ENCODE results near the gene NALCN. TPM values are rescaled to one million over a fixed set of nuclear protein-coding genes. Genes with fewer than 3 reads are reported as not detected.

NALCN gene
- total and polyA plus RNA-seq, 10 of the 15 experiments (the other 5 are each of a cell fraction or from before 2014, with no cell fraction given): under 0.01 TPM; not detected in 9

DNA sequence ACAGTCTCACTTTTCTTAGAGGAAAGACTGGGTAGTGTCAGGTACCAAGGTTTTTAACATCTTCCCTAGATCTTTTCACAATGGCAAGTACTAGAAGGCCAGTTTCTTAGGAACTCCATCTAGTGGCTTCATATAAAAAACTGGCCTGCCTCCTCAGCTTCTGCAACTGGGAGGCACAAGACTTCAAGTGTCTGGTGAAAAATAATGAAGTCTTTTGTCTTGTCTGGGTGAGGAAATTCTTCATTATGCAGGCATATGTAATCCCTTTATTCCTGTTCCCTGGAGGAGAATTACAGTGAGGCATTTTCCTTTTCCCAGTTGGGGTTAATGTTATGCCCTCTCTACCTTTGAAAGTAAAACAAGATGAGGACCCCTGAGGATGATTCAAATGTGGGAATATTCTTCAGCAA lies 300.5 kb downstream of the NALCN start:
- Histone ChIP-seq H4K20me1 (ENCODE audit: control insufficient read depth, insufficient read depth) (no peaks in the 10 kb centered on the region), H2AFZ (ENCODE audit: control insufficient read depth, low read depth, low read length) (no peak overlapping the region), H3K4me1 (ENCODE audit: control insufficient read depth, insufficient read depth, low read length) (no peaks in the 10 kb centered on the region), H3K4me3 (no peak overlapping the region), H3K9ac (ENCODE audit: control insufficient read depth, insufficient read depth, low read length) (no peak overlapping the region), H3K27ac (ENCODE audit: control insufficient read depth, insufficient read depth) (no peak overlapping the region), H3K4me2 (ENCODE audit: control insufficient read depth, insufficient read depth) (no peak overlapping the region), H3K79me2 (ENCODE audit: control insufficient read depth, insufficient read depth, low read length) (no peaks in the 10 kb centered on the region), H3K36me3 (ENCODE audit: control insufficient read depth in 2 of 2, insufficient read depth in 2 of 2, low read length in 1 of 2) (no peaks in the 10 kb centered on the region), H3K27me3 (replicated peaks in 1 of 2; ENCODE audit: control insufficient read depth in 2 of 2, insufficient read depth in 2 of 2, low read length in 1 of 2) (no peaks in the 10 kb centered on the region; a peak in 1 of 4 replicates), H3K9me3 (replicated peaks; ENCODE audit: control insufficient read depth, insufficient read depth, low read length) (no peaks in the 10 kb centered on the region; the same call in 2 of the 3 replicates)
- CTCF ChIA-PET: no interaction called here
- SMC1A ChIA-PET (ENCODE audit: uncharacterized antibody, unreplicated experiment): no interaction called here
- intact Hi-C loops (cut with micrococcal nuclease; ENCODE audit: unreplicated experiment): no loop called here
- POLR2A ChIA-PET: no interaction called here
- DNase-seq (ENCODE audit: low read depth, low spot score): no peak
- no peak for ATAC-seq
- no peak for FAIRE-seq
- no TSS peak for BruUV-seq (replicated peaks)
- in situ Hi-C loops (cut with MboI): no loop called here
- RAD21 ChIA-PET (ENCODE audit: unreplicated experiment): no interaction called here
- TF ChIP-seq, protein P1, sequence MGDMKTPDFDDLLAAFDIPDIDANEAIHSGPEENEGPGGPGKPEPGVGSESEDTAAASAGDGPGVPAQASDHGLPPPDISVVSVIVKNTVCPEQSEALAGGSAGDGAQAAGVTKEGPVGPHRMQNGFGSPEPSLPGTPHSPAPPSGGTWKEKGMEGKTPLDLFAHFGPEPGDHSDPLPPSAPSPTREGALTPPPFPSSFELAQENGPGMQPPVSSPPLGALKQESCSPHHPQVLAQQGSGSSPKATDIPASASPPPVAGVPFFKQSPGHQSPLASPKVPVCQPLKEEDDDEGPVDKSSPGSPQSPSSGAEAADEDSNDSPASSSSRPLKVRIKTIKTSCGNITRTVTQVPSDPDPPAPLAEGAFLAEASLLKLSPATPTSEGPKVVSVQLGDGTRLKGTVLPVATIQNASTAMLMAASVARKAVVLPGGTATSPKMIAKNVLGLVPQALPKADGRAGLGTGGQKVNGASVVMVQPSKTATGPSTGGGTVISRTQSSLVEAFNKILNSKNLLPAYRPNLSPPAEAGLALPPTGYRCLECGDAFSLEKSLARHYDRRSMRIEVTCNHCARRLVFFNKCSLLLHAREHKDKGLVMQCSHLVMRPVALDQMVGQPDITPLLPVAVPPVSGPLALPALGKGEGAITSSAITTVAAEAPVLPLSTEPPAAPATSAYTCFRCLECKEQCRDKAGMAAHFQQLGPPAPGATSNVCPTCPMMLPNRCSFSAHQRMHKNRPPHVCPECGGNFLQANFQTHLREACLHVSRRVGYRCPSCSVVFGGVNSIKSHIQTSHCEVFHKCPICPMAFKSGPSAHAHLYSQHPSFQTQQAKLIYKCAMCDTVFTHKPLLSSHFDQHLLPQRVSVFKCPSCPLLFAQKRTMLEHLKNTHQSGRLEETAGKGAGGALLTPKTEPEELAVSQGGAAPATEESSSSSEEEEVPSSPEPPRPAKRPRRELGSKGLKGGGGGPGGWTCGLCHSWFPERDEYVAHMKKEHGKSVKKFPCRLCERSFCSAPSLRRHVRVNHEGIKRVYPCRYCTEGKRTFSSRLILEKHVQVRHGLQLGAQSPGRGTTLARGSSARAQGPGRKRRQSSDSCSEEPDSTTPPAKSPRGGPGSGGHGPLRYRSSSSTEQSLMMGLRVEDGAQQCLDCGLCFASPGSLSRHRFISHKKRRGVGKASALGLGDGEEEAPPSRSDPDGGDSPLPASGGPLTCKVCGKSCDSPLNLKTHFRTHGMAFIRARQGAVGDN (IDR thresholded peaks at IDR 0.05): no peak
- TF ChIP-seq NFXL1 (IDR thresholded peaks at IDR 0.05; ENCODE audit: borderline replicate concordance): no peak
- no peak for TF ChIP-seq CEBPB (IDR thresholded peaks at IDR 0.05; ENCODE audit: borderline replicate concordance in 1 of 2, low read depth in 2 of 2, low read length in 2 of 2)
- no peak for TF ChIP-seq RCOR1 (conservative IDR thresholded peaks at IDR 0.05; ENCODE audit: low read depth, low read length)
- TF ChIP-seq NR2F1 (conservative IDR thresholded peaks at IDR 0.05): no peak
- no peak for TF ChIP-seq NFYB (IDR thresholded peaks at IDR 0.05; ENCODE audit: insufficient read depth, low read depth, low read length)
- TF ChIP-seq, protein P2, sequence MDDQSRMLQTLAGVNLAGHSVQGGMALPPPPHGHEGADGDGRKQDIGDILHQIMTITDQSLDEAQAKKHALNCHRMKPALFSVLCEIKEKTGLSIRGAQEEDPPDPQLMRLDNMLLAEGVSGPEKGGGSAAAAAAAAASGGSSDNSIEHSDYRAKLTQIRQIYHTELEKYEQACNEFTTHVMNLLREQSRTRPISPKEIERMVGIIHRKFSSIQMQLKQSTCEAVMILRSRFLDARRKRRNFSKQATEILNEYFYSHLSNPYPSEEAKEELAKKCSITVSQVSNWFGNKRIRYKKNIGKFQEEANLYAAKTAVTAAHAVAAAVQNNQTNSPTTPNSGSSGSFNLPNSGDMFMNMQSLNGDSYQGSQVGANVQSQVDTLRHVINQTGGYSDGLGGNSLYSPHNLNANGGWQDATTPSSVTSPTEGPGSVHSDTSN (IDR thresholded peaks at IDR 0.05; ENCODE audit: insufficient replicate concordance, low read depth, low read length): no peak
- TF ChIP-seq, protein P3, sequence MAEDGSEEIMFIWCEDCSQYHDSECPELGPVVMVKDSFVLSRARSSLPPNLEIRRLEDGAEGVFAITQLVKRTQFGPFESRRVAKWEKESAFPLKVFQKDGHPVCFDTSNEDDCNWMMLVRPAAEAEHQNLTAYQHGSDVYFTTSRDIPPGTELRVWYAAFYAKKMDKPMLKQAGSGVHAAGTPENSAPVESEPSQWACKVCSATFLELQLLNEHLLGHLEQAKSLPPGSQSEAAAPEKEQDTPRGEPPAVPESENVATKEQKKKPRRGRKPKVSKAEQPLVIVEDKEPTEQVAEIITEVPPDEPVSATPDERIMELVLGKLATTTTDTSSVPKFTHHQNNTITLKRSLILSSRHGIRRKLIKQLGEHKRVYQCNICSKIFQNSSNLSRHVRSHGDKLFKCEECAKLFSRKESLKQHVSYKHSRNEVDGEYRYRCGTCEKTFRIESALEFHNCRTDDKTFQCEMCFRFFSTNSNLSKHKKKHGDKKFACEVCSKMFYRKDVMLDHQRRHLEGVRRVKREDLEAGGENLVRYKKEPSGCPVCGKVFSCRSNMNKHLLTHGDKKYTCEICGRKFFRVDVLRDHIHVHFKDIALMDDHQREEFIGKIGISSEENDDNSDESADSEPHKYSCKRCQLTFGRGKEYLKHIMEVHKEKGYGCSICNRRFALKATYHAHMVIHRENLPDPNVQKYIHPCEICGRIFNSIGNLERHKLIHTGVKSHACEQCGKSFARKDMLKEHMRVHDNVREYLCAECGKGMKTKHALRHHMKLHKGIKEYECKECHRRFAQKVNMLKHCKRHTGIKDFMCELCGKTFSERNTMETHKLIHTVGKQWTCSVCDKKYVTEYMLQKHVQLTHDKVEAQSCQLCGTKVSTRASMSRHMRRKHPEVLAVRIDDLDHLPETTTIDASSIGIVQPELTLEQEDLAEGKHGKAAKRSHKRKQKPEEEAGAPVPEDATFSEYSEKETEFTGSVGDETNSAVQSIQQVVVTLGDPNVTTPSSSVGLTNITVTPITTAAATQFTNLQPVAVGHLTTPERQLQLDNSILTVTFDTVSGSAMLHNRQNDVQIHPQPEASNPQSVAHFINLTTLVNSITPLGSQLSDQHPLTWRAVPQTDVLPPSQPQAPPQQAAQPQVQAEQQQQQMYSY (CRISPR knock-in tag; IDR thresholded peaks at IDR 0.05): no peak
- no peak for TF ChIP-seq ASH2L (IDR thresholded peaks at IDR 0.05; ENCODE audit: borderline replicate concordance, low read depth)
- TF ChIP-seq, protein P4, sequence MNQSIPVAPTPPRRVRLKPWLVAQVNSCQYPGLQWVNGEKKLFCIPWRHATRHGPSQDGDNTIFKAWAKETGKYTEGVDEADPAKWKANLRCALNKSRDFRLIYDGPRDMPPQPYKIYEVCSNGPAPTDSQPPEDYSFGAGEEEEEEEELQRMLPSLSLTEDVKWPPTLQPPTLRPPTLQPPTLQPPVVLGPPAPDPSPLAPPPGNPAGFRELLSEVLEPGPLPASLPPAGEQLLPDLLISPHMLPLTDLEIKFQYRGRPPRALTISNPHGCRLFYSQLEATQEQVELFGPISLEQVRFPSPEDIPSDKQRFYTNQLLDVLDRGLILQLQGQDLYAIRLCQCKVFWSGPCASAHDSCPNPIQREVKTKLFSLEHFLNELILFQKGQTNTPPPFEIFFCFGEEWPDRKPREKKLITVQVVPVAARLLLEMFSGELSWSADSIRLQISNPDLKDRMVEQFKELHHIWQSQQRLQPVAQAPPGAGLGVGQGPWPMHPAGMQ (IDR thresholded peaks at IDR 0.05; ENCODE audit: borderline replicate concordance): no peak
- no peak for TF ChIP-seq NR2C1 (IDR thresholded peaks at IDR 0.05)
- TF ChIP-seq, protein P5, sequence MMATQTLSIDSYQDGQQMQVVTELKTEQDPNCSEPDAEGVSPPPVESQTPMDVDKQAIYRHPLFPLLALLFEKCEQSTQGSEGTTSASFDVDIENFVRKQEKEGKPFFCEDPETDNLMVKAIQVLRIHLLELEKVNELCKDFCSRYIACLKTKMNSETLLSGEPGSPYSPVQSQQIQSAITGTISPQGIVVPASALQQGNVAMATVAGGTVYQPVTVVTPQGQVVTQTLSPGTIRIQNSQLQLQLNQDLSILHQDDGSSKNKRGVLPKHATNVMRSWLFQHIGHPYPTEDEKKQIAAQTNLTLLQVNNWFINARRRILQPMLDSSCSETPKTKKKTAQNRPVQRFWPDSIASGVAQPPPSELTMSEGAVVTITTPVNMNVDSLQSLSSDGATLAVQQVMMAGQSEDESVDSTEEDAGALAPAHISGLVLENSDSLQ (IDR thresholded peaks at IDR 0.05): no peak
